HEK293T (cell line): ENCODE data around the gene TCF20.

Source experiments
- BHLHE40 ChIP-seq: fragments of 450-650 bp; IDR thresholded peaks from 2 replicates; pipeline ENCODE4 v1.6.1; 2016; ENCODE audit warnings: mild to moderate bottlenecking, moderate library complexity, borderline replicate concordance
- FOXA1 ChIP-seq: fragments of 450-650 bp; IDR thresholded peaks from 2 replicates; pipeline ENCODE4 v1.6.1; 2016; ENCODE audit warnings: mild to moderate bottlenecking
- FOXK2 ChIP-seq: fragments of 450-650 bp; IDR thresholded peaks from 2 replicates; pipeline ENCODE4 v1.6.1; 2016; ENCODE audit warnings: mild to moderate bottlenecking
- SP1 ChIP-seq: fragments of 450-650 bp; IDR thresholded peaks from 2 replicates; pipeline ENCODE4 v1.6.1; 2017
- SUZ12 ChIP-seq: fragments of 450-650 bp; IDR thresholded peaks from 2 replicates; pipeline ENCODE4 v1.6.1; 2016; ENCODE audit warnings: mild to moderate bottlenecking
- TARDBP ChIP-seq: fragments of 450-650 bp; IDR thresholded peaks from 2 replicates; pipeline ENCODE4 v1.6.1; 2016
- ZNF384 ChIP-seq: fragments of 450-650 bp; IDR thresholded peaks from 2 replicates; pipeline ENCODE4 v1.6.1; 2016

DNA sequence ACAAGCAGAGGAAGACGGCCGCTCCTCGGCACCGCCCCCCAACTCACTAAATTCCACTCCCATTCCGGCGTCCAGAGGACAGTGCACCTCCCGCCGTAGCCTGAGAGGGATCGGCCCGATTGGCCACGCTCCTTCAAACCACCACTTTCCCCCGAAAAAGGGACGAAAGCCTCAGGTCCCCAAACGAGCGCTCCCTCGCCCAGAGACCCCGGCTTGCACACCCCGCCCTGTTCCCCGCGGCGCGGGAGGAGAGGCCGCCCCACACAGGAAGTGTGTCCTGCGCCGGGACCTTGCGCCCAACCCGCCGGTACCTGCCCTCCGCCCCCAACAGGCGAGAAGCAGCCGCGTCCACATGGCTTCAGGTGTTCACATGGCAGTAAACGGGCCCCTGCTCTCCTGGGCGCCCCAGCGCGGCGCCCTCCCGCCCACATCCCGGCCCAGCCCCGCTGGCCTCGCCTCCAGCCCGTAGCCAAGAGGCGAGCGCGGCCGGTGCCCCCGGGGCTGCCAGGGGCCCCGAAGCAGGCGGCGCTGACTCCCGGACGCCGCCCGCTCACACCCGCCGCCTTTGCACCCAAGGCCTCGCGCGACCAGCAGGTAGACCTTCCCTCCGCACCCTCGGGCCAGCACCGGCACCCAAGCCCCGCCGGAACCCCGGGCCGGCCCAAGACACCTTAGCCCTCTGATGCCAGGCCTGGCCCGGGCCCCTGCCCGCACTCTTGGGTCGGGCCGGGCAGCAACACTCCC is 849 bp downstream of the TCF20 start:
- TF ChIP-seq TARDBP (no peak), ZNF384 (no peak), FOXK2 (no peak), SUZ12 (no peak), BHLHE40 (no peak), SP1 (no peak), FOXA1 (no peak)
